Esophagus muscularis mucosa (tissue), 4 donors: Measurements from ENCODE around the gene FOXC2. TPM values are rescaled to one million over a fixed set of nuclear protein-coding genes. Genes with fewer than 3 reads are reported as not detected.

Source experiments
- DNase-seq: peaks from one replicate; pipeline ENCODE4 v3.0.0-alpha.2; 2017; ENCODE audit errors: extremely low spot score
- H3K27ac ChIP-seq, 4 donors: fragments of 200-600 bp; sonication (generic); replicated peaks in 1 of 4; 1 replicate in 3 of 4; 2 replicates in 1 of 4; pipeline ENCODE4 v1.5.1; 2016 to 2019; ENCODE audit warnings: mild to moderate bottlenecking in 1 of 4
- H3K27me3 ChIP-seq, 4 donors: fragments of 200-600 bp; sonication (generic); one replicate each; pipeline versions ENCODE4 v1.5.1 to v1.6.0; 2016 to 2019
- H3K36me3 ChIP-seq, 4 donors: fragments of 200-600 bp; sonication (generic); one replicate each; pipeline ENCODE4 v1.5.1; 2016 to 2019
- H3K4me1 ChIP-seq, 4 donors: fragments of 200-600 bp; sonication (generic); one replicate each; pipeline ENCODE4 v1.5.1; 2016 to 2019
- H3K4me3 ChIP-seq, 4 donors: fragments of 200-600 bp; sonication (generic); 1 replicate in 2 of 4; 2 replicates in 2 of 4; pipeline ENCODE4 v1.5.1; 2016 to 2019; ENCODE audit warnings: mild to moderate bottlenecking in 4 of 4, moderate library complexity in 1 of 4
- H3K9me3 ChIP-seq, 4 donors: fragments of 200-600 bp; sonication (generic); 1 replicate in 3 of 4; 2 replicates in 1 of 4; pipeline ENCODE4 v1.5.1; 2016 to 2019
- CTCF ChIP-seq, 3 experiments: fragments of 200-600 bp in 2 of 3; fragments of 450-650 bp in 1 of 3; sonication (generic) in 2 of 3; IDR thresholded peaks; one replicate each; pipeline ENCODE4 v1.5.1; 2017 to 2019; ENCODE audit warnings: antibody characterized with exemption in 3 of 3, mild to moderate bottlenecking in 2 of 3, moderate library complexity in 1 of 3
- EP300 ChIP-seq: sonication (generic); formaldehyde crosslinking; IDR thresholded peaks from one replicate; pipeline ENCODE4 v1.6.1; 2017; ENCODE audit warnings: antibody characterized with exemption
- POLR2A ChIP-seq: fragments of 450-650 bp; IDR thresholded peaks from one replicate; pipeline ENCODE4 v1.6.1; 2017; ENCODE audit warnings: antibody characterized with exemption, moderate library complexity, mild to moderate bottlenecking, low read depth
- POLR2AphosphoS5 ChIP-seq, 2 donors: sonication (generic); formaldehyde crosslinking; IDR thresholded peaks; one replicate each; pipeline ENCODE4 v1.6.1; 2017; ENCODE audit warnings: antibody characterized with exemption in 2 of 2
- WGBS: methylation state at CpG from one replicate; pipeline ENCODE4 v1.1.5; 2018; 5-methylcytosine and 5-hydroxymethylcytosine counted together
- intact Hi-C: fragments of 100-400 bp; cut with DNase I; formaldehyde crosslinking; loops from one replicate; pipeline ENCODE4 v1.15.1; 2023
- total RNA-seq, 4 donors: library from RNA; depleted of rRNA; stranded (reverse); fragments of >200 nt; gene quantifications; one replicate each; pipeline versions ENCODE4 v1.1.0 to v1.2.1, GENCODE V29; 2016

FOXC2 gene
- total RNA-seq, 4 donors from 2014 or later: 0.71 to 1.7 (median 1.1) TPM

DNA sequence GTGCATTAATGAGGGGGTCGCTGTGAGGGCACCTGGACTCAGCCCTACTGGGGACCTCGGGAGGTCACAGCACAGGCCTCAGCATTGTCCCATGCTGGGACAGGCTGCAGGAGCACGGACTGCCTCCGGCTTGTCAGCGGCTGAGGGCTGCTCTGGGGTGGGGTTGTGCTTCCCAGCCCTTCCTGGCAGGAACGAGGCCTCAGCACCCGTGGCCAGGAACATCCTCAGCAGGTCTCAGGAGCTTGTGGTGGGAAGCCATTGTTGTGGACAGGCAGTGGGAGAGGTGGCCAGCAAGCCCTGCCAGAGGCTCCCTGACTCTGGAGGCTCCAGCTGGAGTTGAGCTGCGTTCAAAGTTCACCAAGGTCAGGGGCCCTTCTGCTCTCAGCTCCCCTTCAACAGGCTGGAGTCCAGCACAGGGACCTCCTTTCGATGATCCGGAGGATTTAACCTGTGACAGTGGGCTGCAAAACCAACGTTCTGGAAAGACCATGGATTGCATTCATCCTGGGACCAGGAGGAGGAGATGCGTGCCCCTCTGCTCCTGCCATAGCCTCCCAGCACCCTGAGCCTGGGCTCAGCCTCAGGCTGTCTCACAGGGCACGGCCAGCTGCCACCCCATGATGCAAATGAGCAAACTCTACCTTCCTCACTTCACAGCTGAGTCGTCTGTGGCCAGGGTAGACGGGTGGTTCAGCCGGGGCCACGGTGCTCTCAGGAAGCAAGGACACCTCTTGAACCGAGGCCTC, 44.3 kb downstream of the FOXC2 start:
- Histone ChIP-seq H3K27me3 (peaks cover 0 to 77% (median 0%) of the 10 kb centered on the region in 4 donors), H3K36me3 (no peaks in the 10 kb centered on the region), H3K4me1 (peaks cover 0 to 4% (median 2%) of the 10 kb centered on the region in 4 donors), H3K9me3 (no peaks in the 10 kb centered on the region), H3K27ac (no peak overlapping the region), H3K4me3 (no peak overlapping the region)
- intact Hi-C loops: no loop called here
- no peak for DNase-seq
- TF ChIP-seq POLR2A (no peak), EP300 (no peak), CTCF (IDR thresholded peaks at IDR 0.05) (no peak), POLR2AphosphoS5 (IDR thresholded peaks at IDR 0.05) (no peak)
- WGBS: 100% methylated on average over 2 of the region's 18 CpGs

GRCh38 chr16:86611525-86611855, 44.9 kb downstream of the FOXC2 start:
- H3K4me1 ChIP-seq: peaks cover 0 to 4% (median 2%) of the 10 kb centered on the region in 4 donors
- no peak overlapping the region for H3K4me3 ChIP-seq
- H3K9me3 ChIP-seq: no peaks in the 10 kb centered on the region
- no peak overlapping the region for H3K27ac ChIP-seq
- no peaks in the 10 kb centered on the region for H3K36me3 ChIP-seq
- no peak for DNase-seq
- peaks cover 0 to 76% (median 0%) of the 10 kb centered on the region in 4 donors for H3K27me3 ChIP-seq
- TF ChIP-seq CTCF (IDR thresholded peaks at IDR 0.05) (no peak), POLR2A (no peak), POLR2AphosphoS5 (IDR thresholded peaks at IDR 0.05) (peak in 1 of 2 donors; percentile 13), EP300 (no peak)
- WGBS: 51% methylated on average over 5 of the region's 7 CpGs
- intact Hi-C loops: no loop called here

- H3K4me1 ChIP-seq: peaks cover 0 to 4% (median 2%) of the 10 kb centered on the region in 4 donors
- H3K27me3 ChIP-seq: peaks cover 0 to 73% (median 0%) of the 10 kb centered on the region in 4 donors
- no peaks in the 10 kb centered on the region for H3K9me3 ChIP-seq
- H3K4me3 ChIP-seq: no peak overlapping the region
- H3K27ac ChIP-seq: no peak overlapping the region
- H3K36me3 ChIP-seq: no peaks in the 10 kb centered on the region
- 69% methylated on average over 3 of the region's 3 CpGs for WGBS
- DNase-seq: no peak
- intact Hi-C loops: no loop called here
- TF ChIP-seq POLR2AphosphoS5 (IDR thresholded peaks at IDR 0.05): no peak
- no peak for TF ChIP-seq POLR2A
- no peak for TF ChIP-seq EP300
- TF ChIP-seq CTCF (IDR thresholded peaks at IDR 0.05): no peak
Measured at GRCh38 chr16:86611941-86612340, 45.3 kb downstream of the FOXC2 start.

DNA sequence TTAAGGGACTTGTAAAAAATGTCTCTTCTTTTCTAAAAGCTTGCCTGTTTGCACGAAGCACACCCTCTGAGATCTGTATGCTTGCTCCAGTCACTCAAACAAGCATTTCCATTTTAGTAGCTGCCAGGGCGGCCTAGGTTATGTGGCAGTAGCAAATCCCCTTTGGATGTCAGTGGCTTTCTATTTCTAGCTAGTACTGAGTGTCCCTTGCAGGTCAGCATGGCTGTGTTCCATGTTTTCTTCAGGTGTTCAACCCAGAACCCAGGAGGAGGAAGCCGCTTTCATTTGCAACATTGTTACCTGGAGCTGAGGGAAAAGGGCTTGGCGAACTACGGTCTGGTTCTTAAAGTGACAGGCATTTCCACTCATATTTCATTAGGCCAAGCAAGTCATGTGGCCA, 48.1 kb downstream of the FOXC2 start:
- Histone ChIP-seq H3K27me3 (peaks cover 0 to 68% (median 0%) of the 10 kb centered on the region in 4 donors), H3K4me1 (peaks cover 0 to 4% (median 2%) of the 10 kb centered on the region in 4 donors)
- intact Hi-C loops: no loop called here

More for the DNA sequence above, 48.1 kb downstream of the FOXC2 start:
- H3K4me3 ChIP-seq: no peak overlapping the region
- no peak overlapping the region for H3K27ac ChIP-seq
- H3K36me3 ChIP-seq: no peaks in the 10 kb centered on the region
- 55% methylated on average over 5 of the region's 5 CpGs for WGBS
- DNase-seq: no peak
- no peaks in the 10 kb centered on the region for H3K9me3 ChIP-seq
- no peak for TF ChIP-seq POLR2AphosphoS5 (IDR thresholded peaks at IDR 0.05)
- TF ChIP-seq EP300: no peak
- no peak for TF ChIP-seq CTCF (IDR thresholded peaks at IDR 0.05)
- TF ChIP-seq POLR2A: no peak
